GM19372 (cell line): Measurements from ENCODE around the gene FBLN5.
"Not testable (repeated sequence)": the region's sequence is repeated elsewhere in the genome, so short reads cannot be mapped to it uniquely, and the experiment has no call there.

Experiments
- ATAC-seq: cut with Tn5 transposase; IDR thresholded peaks from one replicate; pipeline ENCODE4 v1.9.1; 2021; ENCODE audit warnings: mild to moderate bottlenecking, low read depth, moderate library complexity; ENCODE audit not compliant: unreplicated experiment

FBLN5 gene

DNA sequence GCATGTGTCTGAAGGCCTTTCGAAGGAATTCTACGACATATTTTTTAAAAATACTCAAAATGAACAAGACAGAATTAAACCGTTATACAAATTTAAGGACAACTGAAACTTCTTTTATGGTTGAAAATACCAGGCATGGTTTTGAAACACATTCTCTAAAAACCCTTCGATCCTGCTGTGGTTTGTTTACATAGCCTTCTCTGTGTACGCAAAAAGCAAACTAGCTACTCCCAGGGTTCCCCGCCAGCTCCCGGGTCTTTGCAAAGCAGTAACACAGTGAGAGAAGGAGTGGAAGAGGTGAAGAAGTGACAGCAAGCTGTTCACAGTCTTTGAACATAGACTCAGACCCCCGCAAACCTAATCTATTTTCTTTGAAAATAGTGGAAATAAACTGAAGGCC lies 77.9 kb downstream of the FBLN5 start:
- ATAC-seq, result no peak

DNA sequence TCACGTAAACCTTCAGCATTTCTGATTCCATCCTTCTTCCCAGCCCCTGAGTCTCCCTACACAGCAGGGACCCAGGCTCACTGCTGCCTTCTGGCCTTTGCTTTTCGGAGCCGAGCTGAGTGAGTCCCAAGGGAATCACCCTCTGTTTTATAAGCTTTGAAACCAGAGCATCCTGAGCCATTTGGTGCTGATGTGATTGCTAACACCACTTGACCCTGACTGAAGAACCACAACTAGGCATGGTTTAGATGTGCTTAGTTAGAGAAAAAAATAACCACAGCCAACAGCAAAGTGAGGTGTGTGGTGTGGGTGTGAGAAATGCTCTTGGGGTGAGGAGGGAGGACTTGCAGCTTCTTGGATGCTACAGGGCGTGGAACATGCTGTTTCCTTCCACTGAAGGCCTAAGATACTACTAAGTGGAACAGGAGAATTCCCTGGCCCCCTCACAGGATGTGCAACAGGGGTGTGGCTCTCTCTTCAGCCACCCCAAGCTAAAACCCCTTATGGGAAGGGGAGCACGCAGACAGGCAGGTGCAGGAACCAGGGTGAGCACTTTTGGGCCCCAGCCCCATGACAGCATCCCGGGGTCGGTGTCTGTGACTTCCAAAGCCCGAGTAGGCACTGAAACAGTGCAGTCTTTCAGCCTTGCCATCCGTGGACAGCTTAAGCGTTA lies 80.0 kb downstream of the FBLN5 start, which contains the start of gene TC2N:
Gene TC2N (minus strand): TSS at position 221 of the 673 bp plus-strand sequence. CDS start 53,767 bp downstream, outside the sequence.
- no peak for ATAC-seq

DNA sequence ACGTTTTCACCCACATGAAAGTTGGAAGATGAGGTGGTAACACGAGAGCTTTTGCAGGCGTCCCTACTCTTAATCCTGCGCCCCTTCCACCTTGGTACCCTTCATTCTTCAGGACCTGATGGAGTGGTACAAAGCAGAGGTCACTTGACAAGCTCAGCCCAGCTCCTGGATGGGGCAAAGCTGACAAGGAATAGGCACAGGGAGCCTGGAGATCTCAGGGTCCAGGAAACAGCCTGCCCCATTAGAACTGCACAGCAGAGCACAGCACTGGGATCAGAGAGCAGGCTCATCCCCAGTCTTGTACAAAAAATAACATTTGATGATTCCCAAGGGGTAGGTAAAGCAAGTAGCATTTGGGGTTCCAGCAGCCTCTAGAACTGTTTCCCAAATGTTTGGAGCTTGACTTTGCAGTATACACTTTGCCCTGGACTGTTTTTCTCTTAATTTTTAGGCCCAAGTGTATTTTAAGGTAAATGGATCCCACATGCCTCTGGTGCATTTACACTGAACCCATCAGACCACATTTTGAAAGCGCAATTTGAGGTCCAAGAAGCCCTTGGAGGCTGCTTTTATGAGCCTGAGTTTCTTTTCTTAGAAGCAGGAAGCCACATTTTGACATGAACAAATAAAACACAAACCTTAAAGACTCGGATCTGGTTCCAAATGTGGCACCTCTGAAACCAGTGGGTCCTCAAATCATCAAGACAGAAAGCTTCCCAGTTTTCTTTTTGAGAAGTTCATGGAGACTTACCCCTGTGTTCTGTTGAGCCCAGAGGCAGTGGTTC lies 80.8 kb downstream of the FBLN5 start:
- ATAC-seq, result no peak

DNA sequence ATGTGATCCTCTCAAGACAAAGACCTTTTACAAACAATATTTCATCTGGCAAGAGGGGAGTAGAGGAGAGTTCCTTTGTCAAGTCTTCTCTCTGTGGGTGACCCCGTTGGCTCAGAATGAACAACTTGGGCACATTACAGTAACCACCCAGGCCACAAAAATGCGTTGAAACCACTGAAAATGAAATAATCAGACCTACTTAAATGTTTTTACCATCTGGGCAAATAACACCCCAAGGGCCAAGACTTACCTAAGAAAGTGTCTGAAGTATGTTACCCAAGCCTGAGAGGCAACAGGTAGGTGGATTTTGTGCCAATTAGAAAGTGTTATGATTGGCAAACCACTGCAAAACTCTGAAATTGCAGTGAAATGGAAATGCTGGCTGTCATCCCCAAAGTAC lies 81.4 kb downstream of the FBLN5 start:
- no peak for ATAC-seq

DNA sequence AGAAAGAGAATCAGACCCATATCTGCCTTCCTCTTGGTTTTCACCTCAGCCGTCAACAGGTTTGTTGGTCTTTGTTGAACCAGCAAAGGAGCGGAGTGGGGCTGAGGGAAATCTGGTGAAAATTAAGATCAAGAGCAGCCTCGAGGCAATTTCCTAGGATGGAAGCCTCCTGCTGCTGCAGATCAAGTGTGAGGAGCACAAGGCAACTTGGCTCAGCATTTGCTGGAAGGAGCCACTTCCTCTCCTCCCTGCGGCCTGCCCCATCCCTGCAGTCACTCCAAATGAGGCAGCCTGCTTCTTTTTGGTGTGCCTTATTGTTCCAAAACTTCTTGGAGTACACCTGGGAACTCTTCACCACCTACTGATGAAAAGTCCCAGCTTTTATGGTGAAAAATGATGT lies 85.1 kb downstream of the FBLN5 start:
- ATAC-seq, result no peak

DNA sequence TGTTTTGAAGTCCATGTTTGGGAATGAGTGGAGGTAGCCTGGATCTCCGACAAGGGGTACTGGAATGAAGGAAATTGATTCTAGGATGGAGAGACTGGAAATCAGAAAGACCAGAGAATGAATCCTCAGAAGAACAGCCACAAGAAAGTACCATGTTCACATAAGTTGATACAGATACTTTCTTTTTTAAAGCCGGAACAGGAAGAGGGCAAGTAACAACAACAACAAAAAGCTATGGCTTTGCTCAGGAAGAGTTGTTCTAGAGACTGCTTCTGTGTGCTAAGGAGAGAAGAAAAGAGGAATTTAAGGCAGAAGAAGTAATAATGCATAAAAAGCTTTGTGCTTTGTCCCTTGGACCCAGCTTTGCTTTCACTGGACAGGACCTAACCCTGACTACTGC lies 86.4 kb downstream of the FBLN5 start:
- ATAC-seq, result no peak

DNA sequence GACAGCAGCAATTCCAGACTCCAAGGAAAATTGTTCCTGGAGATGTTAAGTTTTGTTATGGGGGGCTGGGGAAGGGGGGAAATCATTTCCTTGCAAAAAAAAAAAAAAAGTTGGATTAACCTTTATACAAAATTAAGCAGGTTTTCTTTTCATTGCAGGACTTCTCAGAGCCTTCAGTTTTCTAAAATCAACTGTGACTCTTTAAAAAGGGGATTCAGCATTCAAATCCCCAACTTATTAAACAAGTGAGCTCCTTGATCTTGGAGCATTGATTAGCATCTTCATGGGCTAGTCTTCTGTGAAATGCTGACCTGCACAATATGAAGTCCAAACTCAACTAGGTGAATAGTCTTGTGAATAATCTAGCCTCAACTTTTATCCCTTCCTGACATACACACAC lies 87.3 kb downstream of the FBLN5 start:
- ATAC-seq, result no peak

DNA sequence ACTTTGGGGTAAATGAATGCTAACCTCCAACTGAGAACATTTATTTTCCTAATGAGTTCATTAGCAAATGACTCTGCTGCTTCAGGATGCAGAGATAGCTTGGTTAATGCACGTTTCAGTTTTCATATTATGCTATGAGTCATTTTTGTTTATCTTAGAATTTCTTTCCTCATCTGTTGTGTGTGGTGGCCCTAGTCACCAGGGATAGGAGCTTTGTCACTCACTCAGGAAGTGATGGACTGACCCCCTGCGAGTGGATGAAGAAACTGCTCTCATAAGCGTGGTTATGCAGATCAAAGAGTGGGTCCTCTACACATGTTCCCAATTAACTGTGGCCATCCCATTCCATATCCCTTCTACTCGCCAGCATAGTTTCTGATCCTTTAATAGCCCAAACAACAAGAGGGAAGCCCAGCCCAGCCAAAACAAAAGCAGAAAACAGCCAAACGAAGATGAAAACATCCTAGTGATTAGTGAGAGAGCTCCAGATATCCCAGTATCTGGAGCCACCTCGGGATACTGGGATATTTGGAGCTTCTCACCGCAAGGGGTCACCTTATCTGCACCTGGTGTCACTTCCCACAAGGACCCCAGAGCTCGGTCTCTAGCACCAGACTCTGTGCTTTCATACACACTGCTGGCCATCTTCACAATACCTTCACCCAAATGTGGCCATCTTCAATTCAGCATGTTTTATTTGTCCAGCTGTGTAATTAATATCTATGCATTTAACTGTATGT lies 88.8 kb downstream of the FBLN5 start:
- no peak for ATAC-seq

DNA sequence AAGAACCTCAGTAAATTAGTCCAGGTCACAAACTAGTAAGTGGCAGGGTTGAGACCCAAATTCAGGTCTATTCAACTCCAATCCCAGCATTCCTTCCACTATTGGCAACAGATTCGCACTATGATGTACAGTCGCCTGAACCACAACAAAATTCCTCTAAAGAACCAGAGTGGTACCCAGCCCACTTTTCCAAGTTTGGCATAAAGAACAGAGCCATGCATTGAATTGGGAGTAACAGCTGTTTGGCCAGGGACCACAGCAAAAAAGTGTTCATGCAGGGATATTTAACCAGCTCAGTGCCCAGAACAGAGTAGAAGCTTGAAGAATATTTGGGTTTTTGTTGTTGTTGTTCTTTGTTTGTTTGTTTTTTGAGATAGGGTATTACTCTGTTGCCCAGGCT lies 89.9 kb downstream of the FBLN5 start:
- no peak for ATAC-seq

DNA sequence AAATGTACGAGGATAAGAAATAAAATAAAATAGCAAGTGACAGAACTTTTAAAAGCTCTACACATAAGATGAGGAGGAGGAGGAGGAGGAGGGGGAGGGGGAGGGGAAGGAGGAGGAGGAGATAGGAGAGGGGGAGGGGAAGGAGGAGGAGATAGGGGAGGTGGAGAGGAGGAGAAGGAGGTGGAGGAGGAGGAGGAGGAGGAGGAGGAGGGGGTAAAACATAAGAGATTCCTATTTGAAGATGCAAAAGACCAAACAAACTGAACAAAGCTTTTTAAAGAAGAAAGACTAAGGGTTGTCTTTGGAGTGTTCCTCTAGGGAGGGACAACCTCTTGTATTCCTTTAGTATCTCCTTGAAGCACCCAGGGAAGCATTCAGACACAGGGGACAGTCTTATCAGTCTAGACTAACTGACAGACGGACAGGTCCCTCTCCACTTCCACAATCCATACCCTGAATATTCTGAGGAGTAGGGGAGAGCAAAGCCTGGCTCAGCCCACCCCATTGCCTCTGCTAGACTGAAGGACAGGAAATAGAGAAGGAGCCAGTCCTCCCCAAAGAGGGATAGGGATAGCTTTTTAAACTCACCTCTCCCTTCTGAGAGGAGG lies 93.1 kb downstream of the FBLN5 start:
- no peak for ATAC-seq

DNA sequence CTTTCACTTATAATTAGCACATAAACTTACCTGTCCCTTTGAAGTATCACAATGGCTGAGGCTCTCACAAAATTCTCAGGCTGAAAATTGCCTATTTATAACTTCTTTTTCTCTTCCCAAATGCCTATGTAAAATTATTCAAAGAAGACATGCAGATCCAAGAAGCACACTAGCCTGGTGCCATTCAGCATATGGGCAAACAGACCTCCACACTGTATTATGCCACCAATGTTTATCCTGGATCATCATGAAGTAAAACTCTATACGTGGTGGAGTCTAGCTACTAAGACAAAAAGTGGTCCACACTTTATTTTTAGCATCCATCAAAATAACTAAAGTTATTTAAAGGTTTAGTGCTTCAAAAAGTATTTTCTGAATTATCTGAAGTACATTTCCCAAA lies 95.9 kb downstream of the FBLN5 start:
- ATAC-seq, result no peak

DNA sequence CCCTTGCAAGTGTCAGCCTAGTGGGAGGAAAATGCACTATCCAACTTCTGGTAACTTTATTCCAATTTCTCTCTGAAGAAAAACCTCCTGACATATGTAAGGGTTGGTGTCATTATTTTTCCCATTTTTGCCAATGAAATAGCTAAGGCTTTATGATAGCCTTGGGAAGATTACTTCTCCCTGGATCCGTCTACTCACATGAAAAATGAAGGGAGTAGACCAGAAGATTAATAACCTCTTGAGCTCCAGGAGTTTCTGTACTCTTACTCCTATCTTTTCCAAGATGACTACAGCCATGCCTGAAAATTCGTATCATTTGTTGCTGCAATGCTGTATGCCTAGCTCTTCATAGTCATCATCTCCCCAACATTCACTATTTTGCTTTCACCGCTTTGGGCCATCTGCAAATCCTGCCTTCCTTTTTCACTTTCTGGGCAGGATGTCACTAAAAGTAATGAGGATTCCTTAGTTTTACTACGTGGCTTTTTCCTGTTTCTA lies 98.9 kb downstream of the FBLN5 start:
- ATAC-seq, result no peak

DNA sequence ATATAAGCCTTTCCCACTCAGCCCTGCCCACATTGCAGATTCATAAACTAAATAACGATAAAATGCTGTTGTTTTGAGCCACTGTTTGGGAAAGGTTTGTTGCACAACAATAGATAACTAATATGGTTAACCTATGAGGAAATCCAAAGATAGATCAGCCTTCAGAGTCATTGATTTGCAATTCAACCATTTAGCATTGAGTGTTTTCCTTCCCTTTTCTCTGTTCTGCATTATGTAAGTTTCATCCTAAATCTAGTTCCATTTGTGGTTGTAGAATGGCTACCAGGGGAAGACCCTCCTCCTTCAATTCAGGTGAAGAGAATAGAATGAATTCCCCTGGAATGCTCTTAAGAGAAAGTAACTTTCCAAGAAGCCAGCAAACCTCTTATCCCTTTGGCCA lies 99.8 kb downstream of the FBLN5 start:
- no peak for ATAC-seq

DNA sequence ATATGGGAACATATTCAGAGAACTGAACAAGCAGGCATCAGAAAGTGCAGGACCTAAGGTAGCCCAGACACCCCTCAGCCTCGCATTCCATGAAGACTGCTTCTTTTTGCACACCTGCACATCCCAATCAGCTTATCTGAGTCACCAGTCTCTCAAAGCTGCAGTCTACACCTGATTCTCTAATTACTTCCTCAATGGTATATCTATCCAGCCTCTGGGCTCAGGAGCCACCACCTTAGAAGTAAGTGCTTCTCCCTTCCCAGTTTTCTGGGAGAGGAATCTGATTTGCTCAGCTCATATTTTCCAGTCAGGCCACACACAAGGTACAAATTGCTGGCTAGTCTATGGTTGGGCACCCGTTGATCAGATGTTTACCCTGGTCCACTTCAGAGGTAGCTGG lies 101.8 kb downstream of the FBLN5 start:
- no peak for ATAC-seq

DNA sequence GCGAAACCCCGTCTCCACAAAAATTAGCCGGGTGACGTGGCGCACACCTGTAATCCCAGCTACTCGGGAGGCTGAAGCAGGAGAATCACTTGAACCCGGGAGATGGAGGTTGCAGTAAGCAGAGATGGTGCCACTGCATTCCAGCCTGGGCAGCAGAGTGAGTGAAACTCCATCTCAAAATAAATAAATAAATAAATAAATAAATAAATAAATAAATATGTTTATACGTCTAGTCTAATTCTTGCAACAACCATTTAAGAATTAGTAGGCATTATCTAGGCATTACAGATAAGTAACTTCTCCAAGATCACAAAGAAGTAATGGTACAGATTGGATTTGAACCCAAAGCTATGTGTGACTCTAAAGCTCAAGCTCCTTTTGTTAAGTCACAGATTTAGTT lies 102.4 kb downstream of the FBLN5 start:
- ATAC-seq, result not testable (repeated sequence)

DNA sequence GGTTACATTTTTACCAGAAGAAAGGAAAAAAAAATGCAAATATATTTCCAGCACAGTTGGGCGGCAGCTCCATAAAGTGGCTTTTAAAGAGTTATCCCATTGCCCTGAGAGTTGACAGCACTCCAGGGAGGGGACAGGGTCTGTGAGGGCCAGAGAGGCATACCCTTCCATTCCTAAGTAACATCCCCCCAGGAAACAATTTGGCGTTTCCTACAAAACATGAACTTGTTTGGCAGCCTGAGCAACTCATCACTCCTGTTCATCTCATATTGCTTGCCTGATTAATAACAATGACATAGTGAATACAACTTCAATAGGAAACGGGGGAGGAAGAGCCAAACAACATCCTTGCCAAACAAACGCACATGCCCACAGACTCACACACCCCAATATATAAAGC lies 103.5 kb downstream of the FBLN5 start:
- ATAC-seq, result no peak

DNA sequence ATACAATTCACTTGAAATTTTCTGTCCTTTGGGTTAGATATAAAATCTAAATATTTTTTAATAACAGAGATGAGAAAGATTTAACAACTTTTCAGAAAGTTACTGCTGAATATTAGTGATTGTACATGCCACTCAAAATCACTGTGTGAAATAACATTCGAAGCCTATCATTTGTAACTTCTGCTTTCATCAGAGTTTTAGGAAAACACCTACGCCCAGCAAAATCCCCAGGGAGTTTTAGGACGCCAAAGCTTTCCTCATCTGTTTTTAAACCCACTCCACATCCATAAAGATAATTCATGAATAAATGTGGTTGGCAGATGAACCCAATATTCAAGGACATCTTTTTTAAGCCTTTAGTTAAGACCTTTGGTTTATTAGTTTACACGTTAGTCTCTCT lies 104.1 kb downstream of the FBLN5 start:
- ATAC-seq, result no peak

DNA sequence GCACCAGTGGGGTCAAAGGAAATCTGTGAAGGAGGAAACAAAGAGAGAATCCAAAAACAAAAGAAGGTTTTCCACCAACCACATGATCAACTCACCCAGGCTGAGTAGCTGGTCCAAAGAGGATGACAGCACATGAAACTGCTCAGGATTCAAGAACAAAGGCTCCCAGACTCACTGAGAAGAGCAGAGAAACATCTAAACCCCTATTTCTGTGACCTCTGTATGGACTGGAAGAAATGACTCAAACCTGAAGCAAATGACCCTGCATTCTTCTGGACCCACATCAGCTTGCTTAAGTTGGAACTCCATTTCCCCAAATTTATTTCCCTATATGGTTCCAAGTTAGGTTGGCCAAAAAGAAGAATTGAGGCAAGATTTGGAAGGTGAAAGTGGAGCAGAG lies 106.4 kb downstream of the FBLN5 start:
- ATAC-seq, result no peak

DNA sequence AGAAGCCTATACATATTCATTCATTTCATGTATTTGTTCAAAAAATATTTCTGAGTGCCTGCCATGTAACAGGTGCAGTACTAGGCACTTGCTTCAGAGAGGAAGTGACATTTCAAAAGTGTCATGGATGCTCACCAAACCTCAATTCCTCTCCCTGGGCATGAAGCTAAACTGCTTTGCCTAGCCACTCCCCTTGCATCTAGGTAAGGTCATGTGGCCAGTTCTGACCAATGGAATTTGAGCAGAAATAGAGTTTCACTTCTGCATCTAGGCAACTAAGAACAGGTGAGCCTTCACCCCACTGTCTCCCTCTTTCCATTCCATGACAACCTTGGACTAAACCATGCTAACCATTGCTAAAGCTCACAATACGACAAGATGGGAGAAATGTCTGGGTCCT lies 107.7 kb downstream of the FBLN5 start:
- no peak for ATAC-seq

DNA sequence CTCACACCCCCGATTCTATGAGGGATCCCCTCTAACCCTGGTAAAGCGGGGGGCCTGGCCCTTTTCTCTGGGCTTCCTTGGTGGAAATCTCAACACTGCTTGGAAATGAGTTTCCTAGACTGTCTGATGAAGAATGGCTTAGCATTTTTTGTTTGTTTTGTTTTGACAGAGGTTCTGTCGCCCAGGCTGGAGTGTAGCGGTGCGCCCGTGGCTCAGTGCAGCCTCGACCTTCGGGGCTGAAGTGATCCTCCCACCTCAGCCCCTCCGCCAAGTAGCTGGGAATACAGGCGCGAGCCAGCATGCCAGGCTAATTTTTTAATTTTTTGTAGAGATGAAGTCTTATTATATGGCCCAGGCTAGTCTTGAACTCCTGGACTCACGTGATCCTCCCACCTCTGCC lies 110.4 kb downstream of the FBLN5 start:
- ATAC-seq, result no peak
